IMR-90 (cell line): ENCODE results near the gene RNF212B. TPM values are rescaled to one million over a fixed set of nuclear protein-coding genes. Genes with fewer than 3 reads are reported as not detected.
A peak's percentile ranks its signal among the peaks of the same experiment; 100 is the strongest.

Source experiments
- ATAC-seq: fragments of 200-7000 bp; cut with Tn5 transposase; 2 replicates; pipeline ENCODE4 v1.9.1; 2020; ENCODE audit warnings: low read depth, mild to moderate bottlenecking, moderate library complexity
- BruUV-seq: library from RNA; stranded (reverse); fragments of 400-500 nt; replicated peaks from 2 replicates; lab custom pipeline; 2021; lab: Mats Ljungman, UMichigan
- CTCF ChIA-PET: fragments of 300-600 bp; formaldehyde crosslinking; extraction: SDS; loops from one replicate; lab custom pipeline; 2021; ENCODE audit warnings: antibody characterized with exemption; lab: Yijun Ruan, JAX
- POLR2A ChIA-PET: fragments of 300-600 bp; sonication (Branson Sonifier 250); formaldehyde crosslinking; loops from one replicate; lab custom pipeline; 2022; ENCODE audit warnings: antibody characterized with exemption; ENCODE audit not compliant: unreplicated experiment; lab: Charles Lee
- DNase-seq: peaks from one replicate; pipeline ENCODE4 v3.0.0; 2013
- H2AFZ ChIP-seq: replicated peaks from 2 replicates; pipeline ENCODE3; 2013; ENCODE audit warnings: low read length, mild to moderate bottlenecking; ENCODE audit not compliant: poor library complexity
- H2AK5ac ChIP-seq: 2 replicates; pipeline ENCODE4 v1.6.1; 2013; ENCODE audit warnings: low read depth, low read length, inconsistent platforms
- H2AK9ac ChIP-seq: replicated peaks from 2 replicates; pipeline ENCODE3; 2013; ENCODE audit warnings: mild to moderate bottlenecking, low read depth, low read length, moderate library complexity; ENCODE audit not compliant: poor library complexity
- H2BK120ac ChIP-seq: 2 replicates; pipeline ENCODE4 v1.6.1; 2013; ENCODE audit warnings: low read depth, low read length, inconsistent platforms
- H2BK15ac ChIP-seq: 3 replicates; pipeline ENCODE4 v1.6.1; 2013; ENCODE audit warnings: low read depth, low read length, inconsistent platforms
- H2BK20ac ChIP-seq: 2 replicates; pipeline ENCODE4 v1.6.1; 2013; ENCODE audit warnings: low read depth, mild to moderate bottlenecking, inconsistent platforms, low read length, moderate library complexity
- H2BK5ac ChIP-seq: 2 replicates; pipeline ENCODE4 v1.6.1; 2013; ENCODE audit warnings: mild to moderate bottlenecking, low read depth, low read length, inconsistent platforms; ENCODE audit not compliant: poor library complexity, severe bottlenecking
- H3K14ac ChIP-seq: replicated peaks from 2 replicates; pipeline ENCODE4 v1.6.1; 2013; ENCODE audit warnings: low read depth, low read length, inconsistent platforms
- H3K18ac ChIP-seq: 2 replicates; pipeline ENCODE4 v1.6.1; 2013; ENCODE audit warnings: low read depth, low read length, control low read depth
- H3K23ac ChIP-seq: 2 replicates; pipeline ENCODE4 v1.6.1; 2013; ENCODE audit warnings: low read depth, low read length, inconsistent platforms
- H3K27ac ChIP-seq: 2 replicates; pipeline ENCODE4 v1.5.1; 2013; ENCODE audit warnings: mild to moderate bottlenecking, control low read depth, low read length; ENCODE audit not compliant: insufficient read depth
- H3K27me3 ChIP-seq: 2 replicates; pipeline ENCODE4 v1.6.1; 2013; ENCODE audit warnings: low read length; ENCODE audit not compliant: control insufficient read depth, insufficient read depth
- H3K36me3 ChIP-seq: 2 replicates; pipeline ENCODE4 v1.6.1; 2013; ENCODE audit warnings: low read length, mixed read lengths; ENCODE audit not compliant: control insufficient read depth, insufficient read depth
- H3K4ac ChIP-seq: 2 replicates; pipeline ENCODE4 v1.6.1; 2013; ENCODE audit warnings: low read depth, low read length, inconsistent platforms
- H3K4me1 ChIP-seq: 2 replicates; pipeline ENCODE4 v1.6.1; 2013; ENCODE audit warnings: low read length, mixed read lengths; ENCODE audit not compliant: control insufficient read depth, insufficient read depth
- H3K4me2 ChIP-seq: 2 replicates; pipeline ENCODE4 v1.6.1; 2013; ENCODE audit warnings: low read depth, mild to moderate bottlenecking, control low read depth, low read length, moderate library complexity
- H3K4me3 ChIP-seq: 2 replicates; pipeline ENCODE4 v1.5.1; 2013; ENCODE audit warnings: low read depth, mild to moderate bottlenecking, control low read depth, low read length, moderate library complexity; ENCODE audit not compliant: insufficient read depth
- H3K56ac ChIP-seq: 2 replicates; pipeline ENCODE4 v1.6.1; 2013; ENCODE audit warnings: low read length, inconsistent platforms; ENCODE audit not compliant: insufficient read depth; ENCODE audit errors: extremely low read depth
- H3K79me1 ChIP-seq, 2 experiments: 2 replicates each; pipeline ENCODE4 v1.6.1; 2013; ENCODE audit warnings: low read length in 2 of 2, inconsistent platforms in 1 of 2, low read depth in 1 of 2
- H3K9ac ChIP-seq: 2 replicates; pipeline ENCODE4 v1.6.1; 2013; ENCODE audit warnings: low read depth, low read length, control low read depth
- H3K9me1 ChIP-seq: 2 replicates; pipeline ENCODE4 v1.6.1; 2013; ENCODE audit warnings: low read length, inconsistent platforms; ENCODE audit not compliant: insufficient read depth
- H3K9me3 ChIP-seq: 2 replicates; pipeline ENCODE4 v1.6.1; 2013; ENCODE audit warnings: low read length; ENCODE audit not compliant: control insufficient read depth, insufficient read depth
- H4K20me1 ChIP-seq: 2 replicates; pipeline ENCODE4 v1.6.1; 2013; ENCODE audit warnings: low read length, inconsistent platforms; ENCODE audit not compliant: insufficient read depth
- H4K5ac ChIP-seq: 2 replicates; pipeline ENCODE4 v1.6.1; 2013; ENCODE audit warnings: mild to moderate bottlenecking, low read depth, low read length, control low read depth
- H4K8ac ChIP-seq, 2 experiments: 2 replicates each; pipeline ENCODE4 v1.6.1; 2013; ENCODE audit warnings: low read depth in 2 of 2, low read length in 2 of 2, control low read depth in 1 of 2, inconsistent platforms in 1 of 2
- H4K91ac ChIP-seq: 2 replicates; pipeline ENCODE4 v1.6.1; 2013; ENCODE audit warnings: low read depth, low read length, inconsistent platforms; ENCODE audit not compliant: insufficient read depth
- BHLHE40 ChIP-seq: fragments of 150-350 bp; IDR thresholded peaks from 2 replicates; pipeline ENCODE4 v1.6.1; 2016; ENCODE audit warnings: mild to moderate bottlenecking, low read depth, low read length
- CEBPB ChIP-seq: IDR thresholded peaks from 2 replicates; pipeline ENCODE4 v1.6.1; 2012; ENCODE audit warnings: low read depth, low read length, improper control_type of control experiment
- CHD1 ChIP-seq: IDR thresholded peaks from 2 replicates; pipeline ENCODE4 v1.6.1; 2012; ENCODE audit warnings: low read depth, low read length, improper control_type of control experiment
- CTCF ChIP-seq: conservative IDR thresholded peaks from 2 replicates; pipeline ENCODE4 v1.5.1; 2012; ENCODE audit warnings: mild to moderate bottlenecking, low read depth, low read length, improper control_type of control experiment
- ELK1 ChIP-seq: fragments of 150-350 bp; IDR thresholded peaks from 2 replicates; pipeline ENCODE4 v1.6.1; 2016; ENCODE audit warnings: low read depth, mild to moderate bottlenecking, low read length, moderate library complexity, borderline replicate concordance
- FOS ChIP-seq: fragments of 150-350 bp; IDR thresholded peaks from 2 replicates; pipeline ENCODE4 v1.6.1; 2016; ENCODE audit warnings: low read depth, low read length
- MAFK ChIP-seq: IDR thresholded peaks from 2 replicates; pipeline ENCODE4 v1.6.1; 2012; ENCODE audit warnings: low read depth, low read length, improper control_type of control experiment
- MAZ ChIP-seq: IDR thresholded peaks from 2 replicates; pipeline ENCODE4 v1.6.1; 2012; ENCODE audit warnings: low read depth, mild to moderate bottlenecking, low read length, improper control_type of control experiment, moderate library complexity, borderline replicate concordance
- MXI1 ChIP-seq: IDR thresholded peaks from 2 replicates; pipeline ENCODE4 v1.6.1; 2012; ENCODE audit warnings: low read depth, mild to moderate bottlenecking, low read length, moderate library complexity, borderline replicate concordance
- NFE2L2 ChIP-seq: fragments of 150-350 bp; IDR thresholded peaks from 2 replicates; pipeline ENCODE4 v1.6.1; 2016; ENCODE audit warnings: low read depth, mild to moderate bottlenecking, low read length
- POLR2A ChIP-seq: IDR thresholded peaks from 2 replicates; pipeline ENCODE4 v1.6.1; 2012; ENCODE audit warnings: mild to moderate bottlenecking, low read depth, low read length
- RAD21 ChIP-seq: IDR thresholded peaks from 2 replicates; pipeline ENCODE4 v1.6.1; 2012; ENCODE audit warnings: low read length, improper control_type of control experiment
- RCOR1 ChIP-seq: IDR thresholded peaks from 2 replicates; pipeline ENCODE4 v1.6.1; 2012; ENCODE audit warnings: mild to moderate bottlenecking, low read length, improper control_type of control experiment; ENCODE audit not compliant: insufficient replicate concordance
- RFX5 ChIP-seq: IDR thresholded peaks from 2 replicates; pipeline ENCODE4 v1.8.0; 2012; ENCODE audit warnings: low read depth, mild to moderate bottlenecking, low read length, moderate library complexity
- SMC3 ChIP-seq: fragments of 150-350 bp; IDR thresholded peaks from 2 replicates; pipeline ENCODE4 v1.6.1; 2016; ENCODE audit warnings: low read depth, mild to moderate bottlenecking, antibody characterized with exemption, low read length, moderate library complexity
- USF2 ChIP-seq: fragments of 150-350 bp; IDR thresholded peaks from 2 replicates; pipeline ENCODE4 v1.6.1; 2017; ENCODE audit warnings: mild to moderate bottlenecking, antibody characterized with exemption, low read length, low read depth
- WGBS, 2 experiments: methylation state at CpG; one replicate each; pipeline versions ENCODE4 v1.1.5 to v1.1.7; 2013; ENCODE audit warnings: missing lambda C conversion rate in 2 of 2; ENCODE audit not compliant: insufficient read length in 1 of 2; ENCODE audit errors: extremely low coverage in 2 of 2; 5-methylcytosine and 5-hydroxymethylcytosine counted together
- dilution Hi-C: fragments of 300-500 bp; cut with HindIII; formaldehyde crosslinking; loops from one replicate; pipeline ENCODE4 v1.14.3; 2018; ENCODE audit warnings: low sequenced_read_pairs; ENCODE audit not compliant: unreplicated experiment
- in situ Hi-C: fragments of 300-500 bp; cut with MboI; formaldehyde crosslinking; loops from 3 replicates; pipeline ENCODE4 v1.14.3; 2019; ENCODE audit warnings: low sequenced_read_pairs, inconsistent platforms, mixed read lengths
- intact Hi-C: fragments of 100-400 bp; cut with micrococcal nuclease; formaldehyde crosslinking; loops from 2 replicates; pipeline ENCODE4 v1.10.0; 2022
- polyA plus RNA-seq, 3 experiments: library from polyadenylated mRNA; depleted of rRNA; stranded (reverse); fragments of >200 nt; gene quantifications; 2 replicates each; pipeline ENCODE4 v1.2.3, GENCODE V29; 2012; ENCODE audit warnings: low replicate concordance in 1 of 3
- total RNA-seq: library from RNA; depleted of rRNA; stranded (reverse); fragments of >200 nt; gene quantifications from 2 replicates; pipeline ENCODE4 v1.2.3, GENCODE V29; 2012

Gene RNF212B
- total and polyA plus RNA-seq, 2 of the 4 experiments (the other 2 are of a cell fraction): not detected

GRCh38 chr14:23316300-23316699 lies 78.6 kb downstream of the RNF212B start:
- intact Hi-C loops: no loop called here
- BruUV-seq: no TSS peak
- POLR2A ChIA-PET: interaction anchor here (0.6 kb wide), 1 partner anchor 221 kb away, joined by 9 read pairs; no protein-coding TSS in a partner anchor

More at GRCh38 chr14:23316300-23316699, 78.6 kb downstream of the RNF212B start:
- Histone ChIP-seq H3K9me3 (no peaks in the 10 kb centered on the region), H3K4me1 (peaks cover 4% of the 10 kb centered on the region; the same call in 1 of the 2 replicates), H2BK20ac (no peak overlapping the region), H2BK15ac (no peak overlapping the region), H3K18ac (no peak overlapping the region), H4K20me1 (0 out of 2 replicates have a peak, but pooled peaks cover 4% of the 10 kb centered on the region), H3K9ac (no peak overlapping the region), H3K23ac (no peak overlapping the region), H2AK9ac (no peak overlapping the region), H3K14ac (no peak overlapping the region), H3K56ac (no peak overlapping the region), H2BK5ac (no peak overlapping the region), H3K4me3 (no peak overlapping the region), H2AK5ac (no peak overlapping the region), H4K8ac (no peak overlapping the region), H4K91ac (no peak overlapping the region), H3K27me3 (no peaks in the 10 kb centered on the region), H2BK120ac (no peak overlapping the region), H3K9me1 (no peaks in the 10 kb centered on the region), H3K36me3 (peaks cover 15% of the 10 kb centered on the region), H3K4ac (no peak overlapping the region), H3K79me1 (peaks cover 9 to 30% of the 10 kb centered on the region in 2 experiments; a peak in 3 of 4 replicates), H3K27ac (no peak overlapping the region), H3K4me2 (no peak overlapping the region), H4K5ac (no peak overlapping the region), H2AFZ (no peak overlapping the region)
- WGBS, 2 experiments: no CpG with 5 or more reads among the region's 5 CpGs
- in situ Hi-C loops (loop anchor here (25.0 kb wide), 3 partner anchors 779 to 1121 kb away; partner anchors contain the start of genes CBLN3, EMC9, FITM1 and KHNYN), dilution Hi-C loops (no loop called here)
- no peak for TF ChIP-seq RAD21
- TF ChIP-seq USF2: no peak
- TF ChIP-seq CEBPB: no peak
- TF ChIP-seq CHD1: no peak
- TF ChIP-seq BHLHE40: no peak
- TF ChIP-seq ELK1: no peak
- TF ChIP-seq FOS: no peak
- no peak for TF ChIP-seq MAFK
- no peak for TF ChIP-seq RCOR1
- no peak for TF ChIP-seq NFE2L2
- no peak for TF ChIP-seq MAZ
- TF ChIP-seq POLR2A: no peak
- no peak for TF ChIP-seq MXI1
- no peak for TF ChIP-seq SMC3
- TF ChIP-seq CTCF: no peak
- no peak for TF ChIP-seq RFX5
- ATAC-seq (no peak), DNase-seq (peak; percentile 35)
- CTCF ChIA-PET: no interaction called here
